Gastroesophageal sphincter (tissue), 3 donors: ENCODE results near the gene COIL.

Experiments used
- EP300 ChIP-seq: sonication (generic); formaldehyde crosslinking; IDR thresholded peaks from one replicate; pipeline ENCODE4 v1.6.1; 2017; ENCODE audit warnings: antibody characterized with exemption, mild to moderate bottlenecking
- TF ChIP-seq, protein P1 (sequence below), 4 experiments: fragments of 200-600 bp in 2 of 4; fragments of 450-650 bp in 2 of 4; sonication (generic) in 1 of 4; IDR thresholded peaks; one replicate each; pipeline ENCODE4 v1.5.1; 2017 to 2019; ENCODE audit warnings: antibody characterized with exemption in 4 of 4, mild to moderate bottlenecking in 2 of 4, moderate library complexity in 2 of 4

DNA sequence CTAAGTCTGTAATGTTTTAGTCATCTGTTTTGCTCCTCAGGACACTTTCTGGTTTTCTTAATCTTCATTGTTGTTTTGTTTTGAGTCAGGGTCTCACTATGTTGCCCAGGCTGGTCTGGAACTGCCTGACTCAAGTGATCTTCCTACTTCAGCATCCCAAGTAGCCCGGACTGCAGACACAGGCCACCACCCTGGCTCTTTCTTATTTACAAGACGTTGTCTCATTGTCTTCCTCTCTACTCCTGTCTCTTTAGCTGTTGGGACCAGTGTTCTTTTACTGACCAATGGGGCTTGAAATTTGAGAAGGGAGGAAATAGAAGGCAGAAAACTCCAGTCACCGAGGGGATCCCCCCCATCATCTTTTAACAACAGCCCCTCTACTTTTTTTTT, 18.2 kb upstream of the COIL start:
- TF ChIP-seq, protein P1, sequence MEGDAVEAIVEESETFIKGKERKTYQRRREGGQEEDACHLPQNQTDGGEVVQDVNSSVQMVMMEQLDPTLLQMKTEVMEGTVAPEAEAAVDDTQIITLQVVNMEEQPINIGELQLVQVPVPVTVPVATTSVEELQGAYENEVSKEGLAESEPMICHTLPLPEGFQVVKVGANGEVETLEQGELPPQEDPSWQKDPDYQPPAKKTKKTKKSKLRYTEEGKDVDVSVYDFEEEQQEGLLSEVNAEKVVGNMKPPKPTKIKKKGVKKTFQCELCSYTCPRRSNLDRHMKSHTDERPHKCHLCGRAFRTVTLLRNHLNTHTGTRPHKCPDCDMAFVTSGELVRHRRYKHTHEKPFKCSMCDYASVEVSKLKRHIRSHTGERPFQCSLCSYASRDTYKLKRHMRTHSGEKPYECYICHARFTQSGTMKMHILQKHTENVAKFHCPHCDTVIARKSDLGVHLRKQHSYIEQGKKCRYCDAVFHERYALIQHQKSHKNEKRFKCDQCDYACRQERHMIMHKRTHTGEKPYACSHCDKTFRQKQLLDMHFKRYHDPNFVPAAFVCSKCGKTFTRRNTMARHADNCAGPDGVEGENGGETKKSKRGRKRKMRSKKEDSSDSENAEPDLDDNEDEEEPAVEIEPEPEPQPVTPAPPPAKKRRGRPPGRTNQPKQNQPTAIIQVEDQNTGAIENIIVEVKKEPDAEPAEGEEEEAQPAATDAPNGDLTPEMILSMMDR (IDR thresholded peaks at IDR 0.05), result no peak
- no peak for TF ChIP-seq EP300
